Right renal pelvis (tissue), 4 donors: Measurements from ENCODE around the gene SIGLEC15. TPM values are rescaled to one million over a fixed set of nuclear protein-coding genes. Genes with fewer than 3 reads are reported as not detected.

ENCODE experiments used
- DNase-seq, 4 donors: peaks; one replicate each; pipeline ENCODE4 v3.0.0-alpha.2; 2013; ENCODE audit warnings: low read depth in 4 of 4, low spot score in 3 of 4, missing footprints in 1 of 4
- polyA plus RNA-seq, 4 donors: library from polyadenylated mRNA; unstranded; fragments of 120-200 nt; gene quantifications; one replicate each; pipeline ENCODE4 v1.2.1, GENCODE V29; 2013; ENCODE audit not compliant: insufficient read length in 4 of 4

Gene SIGLEC15
- polyA plus RNA-seq, 4 donors: 0.35 to 0.79 (median 0.51) TPM

DNA sequence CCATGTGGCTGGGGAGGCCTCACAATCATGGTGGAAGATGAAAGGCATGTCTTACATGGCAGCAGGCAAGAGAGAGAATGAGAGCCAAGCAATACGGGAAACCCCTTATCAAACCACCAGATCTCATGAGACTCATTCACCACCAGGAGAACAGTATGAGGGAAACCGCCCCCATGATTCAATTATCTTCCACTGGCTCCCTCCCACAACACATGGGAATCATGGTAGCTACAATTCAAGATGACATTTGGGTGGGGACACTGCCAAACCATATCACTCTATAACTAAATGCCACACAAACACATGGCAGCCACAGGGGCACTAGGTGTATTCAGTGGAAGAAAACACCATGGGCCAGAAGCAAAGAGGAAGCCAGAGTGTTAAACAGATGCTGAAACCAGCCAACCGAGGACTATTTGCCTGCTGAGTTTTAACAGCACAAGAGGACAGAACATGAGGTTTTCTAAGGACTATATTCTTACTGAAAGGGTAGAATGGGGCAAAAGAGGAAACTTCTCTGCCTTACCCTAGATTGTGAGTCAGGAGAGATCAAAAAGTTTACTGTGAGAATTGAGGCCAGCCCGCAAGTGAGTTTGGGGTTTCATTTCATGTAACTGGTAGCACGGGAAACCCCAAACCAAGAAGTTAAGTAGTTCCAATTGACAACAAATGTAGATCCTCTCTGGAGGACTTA is 49.2 kb downstream of the SIGLEC15 start:
- no peak for DNase-seq

DNA sequence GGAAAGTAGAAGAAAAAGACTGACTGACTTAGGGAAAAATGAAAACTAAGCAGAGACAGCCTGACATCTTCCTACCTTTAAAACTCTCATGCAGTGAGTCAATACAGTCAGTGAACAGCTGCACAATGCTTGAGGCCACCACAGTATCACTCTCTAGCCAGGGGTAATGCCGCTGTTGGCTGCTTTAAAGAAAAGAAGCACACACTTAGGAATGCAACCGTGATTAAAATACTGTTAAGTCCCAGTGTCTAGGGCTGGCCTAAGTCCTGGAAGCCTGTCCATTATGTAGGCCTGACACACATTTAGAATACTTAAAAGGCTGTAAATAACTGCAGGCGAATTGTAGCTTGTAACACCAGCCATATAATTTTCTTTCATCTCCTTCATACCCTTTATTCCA is 50.7 kb downstream of the SIGLEC15 start:
- DNase-seq: no peak

DNA sequence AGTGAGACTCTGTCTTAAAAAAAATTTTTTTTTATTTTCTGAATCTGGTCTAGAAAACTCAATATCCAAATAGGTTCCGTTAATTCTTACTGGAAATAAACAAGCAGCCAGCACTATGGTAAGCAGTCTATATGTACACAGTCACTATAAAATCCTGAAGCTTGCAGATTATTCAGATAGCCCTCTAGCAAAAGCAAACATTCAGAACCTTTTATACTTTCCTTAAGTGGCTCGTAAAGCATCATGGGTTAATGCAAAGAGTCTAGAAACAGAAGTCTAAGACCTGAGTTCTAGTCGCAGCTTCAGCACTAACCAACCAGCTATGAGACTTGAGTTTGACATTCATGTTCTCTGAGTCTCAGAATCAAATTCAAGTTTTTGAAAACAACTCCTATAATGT is 51.9 kb downstream of the SIGLEC15 start:
- DNase-seq: no peak

DNA sequence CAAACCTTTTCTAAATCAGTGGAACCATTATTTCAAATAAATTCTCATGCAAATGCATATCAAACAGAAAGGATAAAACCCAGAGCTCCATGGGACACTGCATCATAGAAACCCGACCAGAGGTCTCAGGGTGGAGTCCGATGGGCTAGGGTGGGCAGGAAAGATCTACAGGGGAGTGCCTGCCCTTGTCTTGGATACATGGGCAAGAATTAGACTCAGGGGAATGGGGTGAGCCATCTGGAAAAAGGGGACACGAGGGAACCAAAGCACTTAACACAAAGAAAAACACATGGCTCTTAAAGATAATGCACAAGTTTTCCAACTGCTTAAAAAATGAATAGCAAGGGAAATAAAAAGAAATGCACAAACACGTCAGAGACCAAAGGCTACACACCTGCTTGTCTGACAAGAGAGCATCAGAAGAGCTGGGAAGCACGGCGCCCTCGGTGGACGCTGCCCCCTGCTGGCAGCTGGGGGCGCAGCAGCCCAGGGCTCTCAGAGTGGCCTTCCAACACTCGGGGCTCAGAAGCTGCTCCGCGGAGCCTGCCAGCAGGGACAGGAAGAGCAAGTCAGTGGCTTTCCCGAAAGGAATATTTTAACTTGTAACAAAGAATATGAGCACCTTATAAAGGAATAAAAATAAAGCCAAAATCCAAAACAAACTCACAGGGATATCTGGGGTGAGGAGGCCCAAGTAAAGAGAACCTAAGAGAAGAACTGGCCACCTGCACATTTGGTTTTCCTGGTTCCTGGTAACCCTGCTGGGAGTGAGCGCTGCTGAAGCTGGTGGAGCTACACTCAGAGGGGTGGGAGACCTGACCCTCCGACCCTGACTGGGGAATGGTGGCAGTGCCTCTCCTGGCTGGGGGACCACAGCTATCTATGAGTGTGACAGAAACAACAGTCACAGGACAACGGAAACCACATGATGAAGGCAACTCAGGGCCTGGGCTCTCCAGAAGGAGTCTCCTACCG is 54.5 kb downstream of the SIGLEC15 start:
- DNase-seq: peak; percentile 33 to 61 (median 51)

DNA sequence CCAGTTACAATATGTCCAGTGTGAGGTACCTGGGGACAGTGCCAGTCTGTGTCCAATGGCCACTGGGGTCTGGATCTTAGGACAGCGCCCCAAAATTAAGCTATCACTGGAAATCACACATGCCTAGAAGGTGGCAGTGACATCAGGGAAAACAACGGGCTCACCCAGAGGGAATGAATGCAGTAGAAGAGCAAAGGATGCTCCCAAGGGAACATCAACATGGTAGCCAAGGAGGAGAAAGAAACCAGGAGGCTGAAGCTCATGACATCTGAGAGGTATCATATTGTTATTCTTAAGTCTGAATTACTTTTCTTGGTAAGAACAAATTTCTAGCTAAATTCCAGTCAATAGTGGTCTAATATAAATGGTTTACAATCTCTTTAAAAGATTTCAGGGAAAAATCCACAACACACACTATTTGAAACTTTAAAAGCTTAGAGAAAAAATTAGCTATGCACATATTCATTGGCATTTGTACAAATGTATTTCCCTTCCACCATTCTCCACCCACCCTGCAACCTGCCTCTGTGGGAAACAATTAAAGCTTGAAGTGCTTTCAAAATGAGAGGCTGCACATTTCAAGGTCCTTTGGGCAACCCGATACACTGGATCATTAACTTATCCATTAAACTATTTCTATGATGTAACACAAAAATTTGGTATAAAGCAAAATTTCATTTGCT is 55.5 kb downstream of the SIGLEC15 start:
- no peak for DNase-seq

DNA sequence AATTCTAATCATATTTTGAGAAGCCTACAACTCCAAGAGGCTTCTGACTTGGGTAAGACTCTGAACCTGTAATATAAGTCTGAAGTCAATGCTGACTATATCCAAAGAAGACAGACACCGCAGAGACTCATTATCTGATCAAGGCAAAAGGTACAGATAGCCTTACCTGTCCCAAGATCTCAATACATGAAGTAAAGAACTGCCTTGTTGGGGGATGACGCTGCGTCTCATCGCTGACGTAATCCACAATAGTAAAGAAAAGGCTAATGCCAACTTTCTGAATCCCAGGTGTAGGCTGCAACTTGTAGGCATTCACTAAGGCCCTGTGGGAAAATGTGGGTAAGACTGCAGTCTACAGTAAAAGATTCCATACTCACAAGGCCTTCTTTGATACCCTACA is 62.1 kb downstream of the SIGLEC15 start:
- DNase-seq: no peak

DNA sequence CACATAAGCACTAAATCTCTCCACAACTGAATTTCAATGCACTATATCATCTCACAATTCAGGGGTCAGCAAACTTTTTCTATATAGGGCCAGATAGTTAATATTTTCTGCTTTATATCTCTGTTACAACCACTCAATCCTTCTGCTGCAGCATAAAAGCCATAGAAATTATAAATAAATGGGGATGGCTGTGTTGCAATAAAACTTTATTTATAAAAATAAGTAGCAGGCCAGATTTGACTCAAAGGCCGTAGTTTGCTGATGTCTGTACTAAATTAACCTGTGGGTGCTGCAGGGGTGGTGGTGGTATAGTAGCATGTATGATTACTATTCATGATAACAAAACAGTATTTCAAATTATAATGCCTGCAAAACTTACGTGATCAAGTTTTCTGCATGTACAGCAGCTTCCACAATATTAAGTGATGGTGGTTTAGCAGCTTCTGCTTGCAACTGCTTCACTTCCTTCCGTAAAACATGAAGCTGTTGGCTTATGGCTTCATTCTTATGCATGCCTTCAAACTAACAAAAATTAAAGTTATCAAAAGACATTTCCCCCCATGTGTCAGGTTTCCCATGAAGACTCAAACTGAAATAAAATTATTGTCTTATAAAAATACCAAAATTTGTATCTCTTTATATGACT is 64.1 kb downstream of the SIGLEC15 start:
- DNase-seq: no peak

DNA sequence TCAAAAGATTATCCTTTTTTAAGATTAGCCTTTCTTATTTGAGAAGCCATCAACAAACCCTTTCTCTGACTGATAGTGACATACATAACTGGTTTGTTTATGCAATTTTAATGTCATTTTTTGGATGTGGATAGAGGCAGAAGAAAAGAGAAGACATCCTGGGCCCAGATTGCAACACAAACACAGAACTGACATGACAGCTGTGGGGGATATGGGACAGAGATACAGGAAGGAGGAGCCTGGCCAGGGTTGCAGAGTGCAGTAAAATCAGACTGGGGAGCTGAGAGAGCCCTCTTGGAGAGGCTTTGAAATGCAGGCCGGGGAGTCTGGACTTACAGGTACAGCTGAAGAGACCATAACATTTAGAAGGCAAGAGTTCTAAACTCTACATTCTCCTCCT is 65.1 kb downstream of the SIGLEC15 start:
- no peak for DNase-seq

DNA sequence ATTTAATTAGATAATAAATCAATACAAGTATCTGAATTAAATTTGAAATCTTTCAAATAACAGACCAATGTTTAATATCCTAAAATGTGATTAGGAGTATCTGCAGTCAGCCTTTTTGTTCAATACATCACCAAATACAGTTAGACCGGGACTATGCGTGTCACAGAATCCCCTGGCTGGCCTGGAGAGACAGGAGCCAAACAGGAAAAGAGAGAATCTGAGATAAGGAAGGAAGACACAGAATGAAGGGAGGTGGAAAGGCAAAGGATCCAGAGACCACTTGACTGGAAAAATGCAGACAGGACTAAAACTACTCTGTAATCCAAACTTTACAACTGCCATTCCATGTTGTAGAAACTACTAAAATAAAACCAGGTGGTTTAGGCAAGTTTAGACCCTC is 66.3 kb downstream of the SIGLEC15 start:
- no peak for DNase-seq

Other genes with a start within 250 kb of the SIGLEC15 start
- 10 to 100 TPM; 10.5 to 18.9 (median 16.1) TPM for gene SLC14A2, start 210.2 kb upstream of the SIGLEC15 start, polyA plus RNA-seq
- 1 to 10 TPM; 2.5 to 4.7 (median 3.7) TPM for gene SLC14A1, start 101.5 kb upstream of the SIGLEC15 start, polyA plus RNA-seq
- gene EPG5, start 141.7 kb downstream of the SIGLEC15 start, polyA plus RNA-seq: 10 to 100 TPM; 18.1 to 24.2 (median 19.8) TPM
- gene PSTPIP2, start 246.6 kb downstream of the SIGLEC15 start, polyA plus RNA-seq: 10 to 100 TPM in 2 of 4 donors, 1 to 10 TPM in 2; 9.1 to 13.3 (median 9.9) TPM